Neural cell (in vitro differentiated cells): ENCODE results near the gene TPRX1. TPM values are rescaled to one million over a fixed set of nuclear protein-coding genes. Genes with fewer than 3 reads are reported as not detected.

Experiments used
- H2AFZ ChIP-seq: fragments of 200-600, 300-800 bp; sonication (generic), shearing (Covaris generic); 2 replicates; pipeline ENCODE4 v1.6.0; 2014; ENCODE audit warnings: low read depth, mild to moderate bottlenecking, antibody characterized with exemption, low read length, moderate library complexity
- H3F3A ChIP-seq: fragments of 200-600 bp; shearing (Covaris generic); 2 replicates; pipeline ENCODE4 v1.6.1; 2016; ENCODE audit warnings: mild to moderate bottlenecking, moderate library complexity, mixed read lengths, antibody characterized with exemption, low read length; ENCODE audit not compliant: insufficient read depth, poor library complexity, severe bottlenecking
- H3K27ac ChIP-seq: fragments of 200-600, 300-800 bp; sonication (generic), shearing (Covaris generic); 2 replicates; pipeline ENCODE4 v1.5.1; 2014; ENCODE audit warnings: mild to moderate bottlenecking, low read length, moderate library complexity
- H3K27me3 ChIP-seq: fragments of 300-800, 200-600 bp; sonication (generic), shearing (Covaris generic); 2 replicates; pipeline ENCODE4 v1.6.0; 2014; ENCODE audit warnings: mild to moderate bottlenecking, low read depth, low read length, moderate library complexity; ENCODE audit not compliant: insufficient read depth
- H3K36me3 ChIP-seq: fragments of 300-800, 200-600 bp; sonication (generic), shearing (Covaris generic); 2 replicates; pipeline ENCODE4 v1.5.1; 2014; ENCODE audit warnings: mild to moderate bottlenecking, antibody characterized with exemption, low read length, moderate library complexity; ENCODE audit not compliant: insufficient read depth
- H3K4me2 ChIP-seq: fragments of 300-800, 200-600 bp; sonication (generic), shearing (Covaris generic); 2 replicates; pipeline ENCODE4 v1.6.0; 2014; ENCODE audit warnings: mild to moderate bottlenecking, low read length
- H3K4me3 ChIP-seq: fragments of 300-800, 200-600 bp; sonication (generic), shearing (Covaris generic); 2 replicates; pipeline ENCODE4 v1.5.1; 2014; ENCODE audit warnings: mild to moderate bottlenecking, low read length, moderate library complexity
- H3K79me2 ChIP-seq: fragments of 200-600 bp; shearing (Covaris generic); replicated peaks from 2 replicates; pipeline ENCODE4 v1.6.0; 2014; ENCODE audit warnings: mild to moderate bottlenecking, low read length, moderate library complexity; ENCODE audit not compliant: insufficient read depth
- H3K9ac ChIP-seq: fragments of 300-800, 200-600 bp; sonication (generic), shearing (Covaris generic); 2 replicates; pipeline ENCODE4 v1.6.1; 2016; ENCODE audit warnings: mild to moderate bottlenecking, low read length, mixed read lengths
- H3K9me2 ChIP-seq: fragments of 200-600 bp; shearing (Covaris generic); 2 replicates; pipeline ENCODE4 v1.6.1; 2016; ENCODE audit warnings: mild to moderate bottlenecking, low read length, mixed read lengths; ENCODE audit not compliant: insufficient read depth
- H3K9me3 ChIP-seq: fragments of 200-600, 300-800 bp; sonication (generic), shearing (Covaris generic); 2 replicates; pipeline ENCODE4 v1.6.1; 2016; ENCODE audit warnings: mild to moderate bottlenecking, mixed run types, low read length, moderate library complexity, mixed read lengths
- H4K20me1 ChIP-seq: fragments of 200-600 bp; shearing (Covaris generic); 2 replicates; pipeline ENCODE4 v1.6.1; 2016; ENCODE audit warnings: mild to moderate bottlenecking, mixed run types; ENCODE audit not compliant: insufficient read depth
- EZH2 ChIP-seq: fragments of 200-600, 300-800 bp; shearing (Covaris generic), sonication (generic); IDR thresholded peaks from 2 replicates; pipeline ENCODE4 v1.6.1; 2014; ENCODE audit warnings: antibody characterized with exemption, low read length, borderline replicate concordance, mild to moderate bottlenecking; ENCODE audit not compliant: insufficient read depth, poor library complexity, severe bottlenecking
- MXI1 ChIP-seq: fragments of 450-650 bp; conservative IDR thresholded peaks from 2 replicates; pipeline ENCODE4 v1.6.1; 2014; ENCODE audit warnings: antibody characterized with exemption, mild to moderate bottlenecking; ENCODE audit not compliant: poor library complexity, severe bottlenecking
- POLR2AphosphoS5 ChIP-seq: IDR thresholded peaks from 2 replicates; pipeline ENCODE4 v1.6.1; 2012
- polyA plus RNA-seq: library from polyadenylated mRNA; depleted of rRNA; stranded (reverse); fragments of >200 nt; gene quantifications from 2 replicates; pipeline ENCODE4 v1.2.3, GENCODE V29; 2014
- TF ChIP-seq, protein P1 (sequence below): IDR thresholded peaks from 2 replicates; pipeline ENCODE4 v1.6.1; 2012; ENCODE audit warnings: borderline replicate concordance
- TF ChIP-seq, protein P2 (sequence below): fragments of 450-650 bp; IDR thresholded peaks from 2 replicates; pipeline ENCODE4 v1.5.1; 2014; ENCODE audit warnings: antibody characterized with exemption, mild to moderate bottlenecking, moderate library complexity; ENCODE audit not compliant: poor library complexity, severe bottlenecking

TPRX1 gene
- polyA plus RNA-seq, 1 donor from 2014 or later: not detected

DNA sequence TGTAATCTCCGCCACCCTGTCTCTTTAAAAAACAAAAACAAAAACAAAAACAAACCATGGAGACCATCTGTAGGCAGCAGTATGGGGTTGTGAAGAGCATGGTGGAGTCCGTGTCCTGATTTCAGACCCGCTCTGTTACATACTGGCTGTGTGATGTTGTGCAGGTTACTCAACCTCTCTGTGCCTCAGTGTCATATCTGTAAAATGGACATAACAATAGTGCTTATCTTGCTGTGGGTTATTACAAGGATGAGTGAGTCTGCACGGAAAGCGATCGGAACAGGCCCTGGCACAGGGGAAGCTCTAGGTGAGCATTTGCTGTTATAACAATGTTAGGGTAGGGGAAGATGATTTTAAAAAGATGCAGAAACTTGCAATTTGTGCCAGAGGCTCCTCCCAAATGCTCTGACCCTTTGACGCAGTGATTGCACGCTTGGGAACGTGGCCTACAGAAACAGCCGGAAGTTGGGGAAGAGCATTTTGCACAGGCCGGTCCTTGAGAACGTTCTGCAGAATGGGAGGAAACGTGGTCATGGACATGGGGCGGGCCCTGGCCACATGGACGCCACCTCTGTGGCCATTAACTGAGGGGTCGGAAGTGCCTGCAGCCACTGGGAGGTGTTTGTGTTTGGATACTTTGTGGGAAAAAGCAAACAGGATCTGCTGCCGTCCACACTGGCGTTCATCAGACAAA, 41.6 kb downstream of the TPRX1 start:
- TF ChIP-seq, protein P1, sequence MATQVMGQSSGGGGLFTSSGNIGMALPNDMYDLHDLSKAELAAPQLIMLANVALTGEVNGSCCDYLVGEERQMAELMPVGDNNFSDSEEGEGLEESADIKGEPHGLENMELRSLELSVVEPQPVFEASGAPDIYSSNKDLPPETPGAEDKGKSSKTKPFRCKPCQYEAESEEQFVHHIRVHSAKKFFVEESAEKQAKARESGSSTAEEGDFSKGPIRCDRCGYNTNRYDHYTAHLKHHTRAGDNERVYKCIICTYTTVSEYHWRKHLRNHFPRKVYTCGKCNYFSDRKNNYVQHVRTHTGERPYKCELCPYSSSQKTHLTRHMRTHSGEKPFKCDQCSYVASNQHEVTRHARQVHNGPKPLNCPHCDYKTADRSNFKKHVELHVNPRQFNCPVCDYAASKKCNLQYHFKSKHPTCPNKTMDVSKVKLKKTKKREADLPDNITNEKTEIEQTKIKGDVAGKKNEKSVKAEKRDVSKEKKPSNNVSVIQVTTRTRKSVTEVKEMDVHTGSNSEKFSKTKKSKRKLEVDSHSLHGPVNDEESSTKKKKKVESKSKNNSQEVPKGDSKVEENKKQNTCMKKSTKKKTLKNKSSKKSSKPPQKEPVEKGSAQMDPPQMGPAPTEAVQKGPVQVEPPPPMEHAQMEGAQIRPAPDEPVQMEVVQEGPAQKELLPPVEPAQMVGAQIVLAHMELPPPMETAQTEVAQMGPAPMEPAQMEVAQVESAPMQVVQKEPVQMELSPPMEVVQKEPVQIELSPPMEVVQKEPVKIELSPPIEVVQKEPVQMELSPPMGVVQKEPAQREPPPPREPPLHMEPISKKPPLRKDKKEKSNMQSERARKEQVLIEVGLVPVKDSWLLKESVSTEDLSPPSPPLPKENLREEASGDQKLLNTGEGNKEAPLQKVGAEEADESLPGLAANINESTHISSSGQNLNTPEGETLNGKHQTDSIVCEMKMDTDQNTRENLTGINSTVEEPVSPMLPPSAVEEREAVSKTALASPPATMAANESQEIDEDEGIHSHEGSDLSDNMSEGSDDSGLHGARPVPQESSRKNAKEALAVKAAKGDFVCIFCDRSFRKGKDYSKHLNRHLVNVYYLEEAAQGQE: no peak
- TF ChIP-seq MXI1 (no peak), POLR2AphosphoS5 (no peak), EZH2 (no peak)
- TF ChIP-seq, protein P2, sequence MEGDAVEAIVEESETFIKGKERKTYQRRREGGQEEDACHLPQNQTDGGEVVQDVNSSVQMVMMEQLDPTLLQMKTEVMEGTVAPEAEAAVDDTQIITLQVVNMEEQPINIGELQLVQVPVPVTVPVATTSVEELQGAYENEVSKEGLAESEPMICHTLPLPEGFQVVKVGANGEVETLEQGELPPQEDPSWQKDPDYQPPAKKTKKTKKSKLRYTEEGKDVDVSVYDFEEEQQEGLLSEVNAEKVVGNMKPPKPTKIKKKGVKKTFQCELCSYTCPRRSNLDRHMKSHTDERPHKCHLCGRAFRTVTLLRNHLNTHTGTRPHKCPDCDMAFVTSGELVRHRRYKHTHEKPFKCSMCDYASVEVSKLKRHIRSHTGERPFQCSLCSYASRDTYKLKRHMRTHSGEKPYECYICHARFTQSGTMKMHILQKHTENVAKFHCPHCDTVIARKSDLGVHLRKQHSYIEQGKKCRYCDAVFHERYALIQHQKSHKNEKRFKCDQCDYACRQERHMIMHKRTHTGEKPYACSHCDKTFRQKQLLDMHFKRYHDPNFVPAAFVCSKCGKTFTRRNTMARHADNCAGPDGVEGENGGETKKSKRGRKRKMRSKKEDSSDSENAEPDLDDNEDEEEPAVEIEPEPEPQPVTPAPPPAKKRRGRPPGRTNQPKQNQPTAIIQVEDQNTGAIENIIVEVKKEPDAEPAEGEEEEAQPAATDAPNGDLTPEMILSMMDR: no peak
- H3K9me3 ChIP-seq: no peaks in the 10 kb centered on the region
- H3K4me2 ChIP-seq: no peak overlapping the region
- no peak overlapping the region for H2AFZ ChIP-seq
- H3K79me2 ChIP-seq: no peaks in the 10 kb centered on the region
- H4K20me1 ChIP-seq: no peaks in the 10 kb centered on the region
- no peak overlapping the region for H3K9ac ChIP-seq
- H3K36me3 ChIP-seq: no peaks in the 10 kb centered on the region
- no peak overlapping the region for H3K27ac ChIP-seq
- no peak overlapping the region for H3K4me3 ChIP-seq
- no peaks in the 10 kb centered on the region for H3F3A ChIP-seq
- H3K9me2 ChIP-seq: no peaks in the 10 kb centered on the region
- H3K27me3 ChIP-seq: no peaks in the 10 kb centered on the region

DNA sequence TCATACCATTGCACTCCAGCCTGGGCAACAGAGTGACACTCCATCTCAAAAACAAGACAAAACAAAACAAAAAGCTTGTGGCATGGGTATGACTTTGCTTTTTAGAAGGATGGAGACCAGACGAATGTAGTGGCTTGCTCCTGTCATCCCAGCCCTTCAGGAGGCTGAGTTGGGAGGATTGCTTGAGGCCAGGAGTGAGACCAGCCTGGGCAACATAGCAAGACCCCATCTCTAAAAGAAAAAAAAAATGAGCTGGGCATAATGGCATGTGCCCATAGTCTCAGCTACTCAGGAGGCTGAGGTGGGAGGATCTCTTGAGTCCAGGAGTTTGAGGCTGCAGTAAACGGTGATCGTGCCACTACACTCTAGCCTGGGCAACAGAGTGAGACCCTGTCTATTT, 42.2 kb downstream of the TPRX1 start:
- H3F3A ChIP-seq: no peaks in the 10 kb centered on the region
- no peak overlapping the region for H2AFZ ChIP-seq
- TF ChIP-seq, protein P2: no peak
- no peaks in the 10 kb centered on the region for H3K27me3 ChIP-seq
- no peak overlapping the region for H3K4me3 ChIP-seq
- no peak overlapping the region for H3K9ac ChIP-seq
- H3K79me2 ChIP-seq: no peaks in the 10 kb centered on the region
- no peaks in the 10 kb centered on the region for H3K36me3 ChIP-seq
- H3K9me2 ChIP-seq: no peaks in the 10 kb centered on the region
- no peaks in the 10 kb centered on the region for H3K9me3 ChIP-seq
- H3K4me2 ChIP-seq: no peak overlapping the region
- H3K27ac ChIP-seq: no peak overlapping the region
- H4K20me1 ChIP-seq: no peaks in the 10 kb centered on the region

DNA sequence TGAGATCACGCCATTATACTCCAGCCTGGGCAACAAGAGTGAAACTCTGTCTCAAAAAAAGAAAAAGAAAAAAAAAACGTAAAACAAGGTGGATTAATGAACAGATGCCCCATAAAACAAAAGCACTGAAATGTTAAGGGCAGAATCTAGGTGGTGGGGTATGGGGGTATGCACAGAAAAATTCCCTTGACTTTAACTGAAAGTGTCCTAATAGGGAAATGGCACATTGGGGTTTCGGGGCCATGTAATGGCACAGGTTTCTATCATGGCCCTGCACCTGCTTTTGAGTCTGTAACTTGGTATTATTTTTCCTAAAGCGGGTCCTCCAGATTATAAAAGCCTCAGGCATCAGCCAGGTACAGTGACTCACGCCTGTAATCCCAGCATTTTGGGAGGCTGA, 42.8 kb downstream of the TPRX1 start:
- no peaks in the 10 kb centered on the region for H3K36me3 ChIP-seq
- H3K79me2 ChIP-seq: no peaks in the 10 kb centered on the region
- H3K4me3 ChIP-seq: no peak overlapping the region
- H2AFZ ChIP-seq: no peak overlapping the region
- no peaks in the 10 kb centered on the region for H3K9me3 ChIP-seq
- H3K9me2 ChIP-seq: no peaks in the 10 kb centered on the region
- no peak for TF ChIP-seq MXI1
- TF ChIP-seq, protein P2: no peak
- H3K27me3 ChIP-seq: no peaks in the 10 kb centered on the region
- H3F3A ChIP-seq: no peaks in the 10 kb centered on the region
- H3K4me2 ChIP-seq: no peak overlapping the region
- H4K20me1 ChIP-seq: no peaks in the 10 kb centered on the region
- H3K27ac ChIP-seq: no peak overlapping the region
- H3K9ac ChIP-seq: no peak overlapping the region
